Neural cell (in vitro differentiated cells): ENCODE results near the gene IL3. TPM values are rescaled to one million over a fixed set of nuclear protein-coding genes. Genes with fewer than 3 reads are reported as not detected.

Experiments
- H2AFZ ChIP-seq: fragments of 200-600, 300-800 bp; sonication (generic), shearing (Covaris generic); 2 replicates; pipeline ENCODE4 v1.6.0; 2014; ENCODE audit warnings: low read depth, mild to moderate bottlenecking, antibody characterized with exemption, low read length, moderate library complexity
- H3F3A ChIP-seq: fragments of 200-600 bp; shearing (Covaris generic); 2 replicates; pipeline ENCODE4 v1.6.1; 2016; ENCODE audit warnings: mild to moderate bottlenecking, moderate library complexity, mixed read lengths, antibody characterized with exemption, low read length; ENCODE audit not compliant: insufficient read depth, poor library complexity, severe bottlenecking
- H3K27ac ChIP-seq: fragments of 200-600, 300-800 bp; sonication (generic), shearing (Covaris generic); 2 replicates; pipeline ENCODE4 v1.5.1; 2014; ENCODE audit warnings: mild to moderate bottlenecking, low read length, moderate library complexity
- H3K27me3 ChIP-seq: fragments of 300-800, 200-600 bp; sonication (generic), shearing (Covaris generic); 2 replicates; pipeline ENCODE4 v1.6.0; 2014; ENCODE audit warnings: mild to moderate bottlenecking, low read depth, low read length, moderate library complexity; ENCODE audit not compliant: insufficient read depth
- H3K36me3 ChIP-seq: fragments of 300-800, 200-600 bp; sonication (generic), shearing (Covaris generic); 2 replicates; pipeline ENCODE4 v1.5.1; 2014; ENCODE audit warnings: mild to moderate bottlenecking, antibody characterized with exemption, low read length, moderate library complexity; ENCODE audit not compliant: insufficient read depth
- H3K4me2 ChIP-seq: fragments of 300-800, 200-600 bp; sonication (generic), shearing (Covaris generic); 2 replicates; pipeline ENCODE4 v1.6.0; 2014; ENCODE audit warnings: mild to moderate bottlenecking, low read length
- H3K4me3 ChIP-seq: fragments of 300-800, 200-600 bp; sonication (generic), shearing (Covaris generic); 2 replicates; pipeline ENCODE4 v1.5.1; 2014; ENCODE audit warnings: mild to moderate bottlenecking, low read length, moderate library complexity
- H3K79me2 ChIP-seq: fragments of 200-600 bp; shearing (Covaris generic); replicated peaks from 2 replicates; pipeline ENCODE4 v1.6.0; 2014; ENCODE audit warnings: mild to moderate bottlenecking, low read length, moderate library complexity; ENCODE audit not compliant: insufficient read depth
- H3K9ac ChIP-seq: fragments of 300-800, 200-600 bp; sonication (generic), shearing (Covaris generic); 2 replicates; pipeline ENCODE4 v1.6.1; 2016; ENCODE audit warnings: mild to moderate bottlenecking, low read length, mixed read lengths
- H3K9me2 ChIP-seq: fragments of 200-600 bp; shearing (Covaris generic); 2 replicates; pipeline ENCODE4 v1.6.1; 2016; ENCODE audit warnings: mild to moderate bottlenecking, low read length, mixed read lengths; ENCODE audit not compliant: insufficient read depth
- H3K9me3 ChIP-seq: fragments of 200-600, 300-800 bp; sonication (generic), shearing (Covaris generic); 2 replicates; pipeline ENCODE4 v1.6.1; 2016; ENCODE audit warnings: mild to moderate bottlenecking, mixed run types, low read length, moderate library complexity, mixed read lengths
- H4K20me1 ChIP-seq: fragments of 200-600 bp; shearing (Covaris generic); 2 replicates; pipeline ENCODE4 v1.6.1; 2016; ENCODE audit warnings: mild to moderate bottlenecking, mixed run types; ENCODE audit not compliant: insufficient read depth
- CTCF ChIP-seq: fragments of 450-650 bp; IDR thresholded peaks from 2 replicates; pipeline ENCODE4 v1.5.1; 2014; ENCODE audit warnings: antibody characterized with exemption, mild to moderate bottlenecking, moderate library complexity; ENCODE audit not compliant: poor library complexity, severe bottlenecking
- EP300 ChIP-seq: fragments of 450-650 bp; conservative IDR thresholded peaks from 2 replicates; pipeline ENCODE4 v1.6.1; 2014; ENCODE audit warnings: antibody characterized with exemption, mild to moderate bottlenecking, moderate library complexity; ENCODE audit not compliant: poor library complexity, severe bottlenecking
- EZH2 ChIP-seq: fragments of 200-600, 300-800 bp; shearing (Covaris generic), sonication (generic); IDR thresholded peaks from 2 replicates; pipeline ENCODE4 v1.6.1; 2014; ENCODE audit warnings: antibody characterized with exemption, low read length, borderline replicate concordance, mild to moderate bottlenecking; ENCODE audit not compliant: insufficient read depth, poor library complexity, severe bottlenecking
- MXI1 ChIP-seq: fragments of 450-650 bp; conservative IDR thresholded peaks from 2 replicates; pipeline ENCODE4 v1.6.1; 2014; ENCODE audit warnings: antibody characterized with exemption, mild to moderate bottlenecking; ENCODE audit not compliant: poor library complexity, severe bottlenecking
- POLR2AphosphoS5 ChIP-seq: IDR thresholded peaks from 2 replicates; pipeline ENCODE4 v1.6.1; 2012
- RAD21 ChIP-seq: fragments of 450-650 bp; conservative IDR thresholded peaks from 2 replicates; pipeline ENCODE4 v1.6.1; 2014; ENCODE audit warnings: antibody characterized with exemption, mild to moderate bottlenecking, moderate library complexity
- REST ChIP-seq: IDR thresholded peaks from 2 replicates; pipeline ENCODE4 v1.6.1; 2012; ENCODE audit warnings: borderline replicate concordance
- SMC3 ChIP-seq: fragments of 450-650 bp; conservative IDR thresholded peaks from 2 replicates; pipeline ENCODE4 v1.6.1; 2014; ENCODE audit warnings: antibody characterized with exemption, mild to moderate bottlenecking, moderate library complexity; ENCODE audit not compliant: poor library complexity
- TAF1 ChIP-seq: IDR thresholded peaks from 2 replicates; pipeline ENCODE4 v1.6.1; 2012; ENCODE audit warnings: low read depth
- polyA plus RNA-seq: library from polyadenylated mRNA; depleted of rRNA; stranded (reverse); fragments of >200 nt; gene quantifications from 2 replicates; pipeline ENCODE4 v1.2.3, GENCODE V29; 2014

Gene IL3
- polyA plus RNA-seq, 1 donor from 2014 or later: not detected

- H3K27ac ChIP-seq: no peak overlapping the region
- TF ChIP-seq REST: no peak
- no peak for TF ChIP-seq RAD21
- TF ChIP-seq EP300: no peak
- TF ChIP-seq TAF1: no peak
- TF ChIP-seq CTCF: no peak
- no peaks in the 10 kb centered on the region for H3K27me3 ChIP-seq
- no peaks in the 10 kb centered on the region for H4K20me1 ChIP-seq
- no peak overlapping the region for H3K4me3 ChIP-seq
- no peaks in the 10 kb centered on the region for H3F3A ChIP-seq
- H3K9me2 ChIP-seq: no peaks in the 10 kb centered on the region
- no peaks in the 10 kb centered on the region for H3K79me2 ChIP-seq
- H3K4me2 ChIP-seq: no peak overlapping the region
- H3K9me3 ChIP-seq: no peaks in the 10 kb centered on the region
- no peaks in the 10 kb centered on the region for H3K36me3 ChIP-seq
- H2AFZ ChIP-seq: no peak overlapping the region
- no peak overlapping the region for H3K9ac ChIP-seq
Measured at GRCh38 chr5:132055808-132056609, 4.4 kb upstream of the IL3 start.

GRCh38 chr5:132056610-132057497 lies 3.6 kb upstream of the IL3 start:
- Histone ChIP-seq H2AFZ (no peak overlapping the region), H3F3A (no peaks in the 10 kb centered on the region), H3K27me3 (no peaks in the 10 kb centered on the region)

More at GRCh38 chr5:132056610-132057497, 3.6 kb upstream of the IL3 start:
- Histone ChIP-seq H3K27ac (no peak overlapping the region), H3K79me2 (no peaks in the 10 kb centered on the region), H3K4me3 (no peak overlapping the region), H3K9ac (no peak overlapping the region), H3K9me2 (no peaks in the 10 kb centered on the region), H3K4me2 (no peak overlapping the region), H3K9me3 (no peaks in the 10 kb centered on the region), H4K20me1 (no peaks in the 10 kb centered on the region), H3K36me3 (no peaks in the 10 kb centered on the region)
- no peak for TF ChIP-seq TAF1
- no peak for TF ChIP-seq REST
- TF ChIP-seq MXI1: no peak
- no peak for TF ChIP-seq CTCF
- no peak for TF ChIP-seq RAD21
- no peak for TF ChIP-seq EP300
- no peak for TF ChIP-seq EZH2
- TF ChIP-seq POLR2AphosphoS5: no peak
- no peak for TF ChIP-seq SMC3
